PC-3 (cell line): ENCODE measurements around the gene HMGXB3.

Experiments
- CTCF ChIP-seq: fragments of 300-600 bp; sonication (generic); conservative IDR thresholded peaks from 2 replicates; pipeline ENCODE4 v1.5.1; 2017; ENCODE audit warnings: antibody characterized with exemption, low read depth, mild to moderate bottlenecking, low read length
- EZH2 ChIP-seq: fragments of 300-600 bp; sonication (generic); IDR thresholded peaks from one replicate; pipeline ENCODE4 v1.6.1; 2017; ENCODE audit warnings: antibody characterized with exemption, mild to moderate bottlenecking, low read length; ENCODE audit not compliant: unreplicated experiment
- EZH2phosphoT487 ChIP-seq: fragments of 300-600 bp; sonication (generic); IDR thresholded peaks from 2 replicates; pipeline ENCODE4 v1.6.1; 2018; ENCODE audit warnings: mild to moderate bottlenecking, antibody characterized with exemption, low read length, borderline replicate concordance

GRCh38 chr5:149951138-149951749, 49.3 kb upstream of the HMGXB3 start:
- peak; percentile 20; the same call in 1 of the 2 replicates for TF ChIP-seq CTCF
- TF ChIP-seq EZH2phosphoT487, result no peak
- no peak for TF ChIP-seq EZH2
